Measurements from ENCODE around the gene RIC3.

Gene RIC3

GRCh38 chr11:8086571-8086970, 82.3 kb downstream of the RIC3 start:
- Histone ChIP-seq H3K27me3 (ENCODE audit: insufficient read depth, low read length) (no peaks in the 10 kb centered on the region), H3K9me3 (ENCODE audit: low read length) (no peaks in the 10 kb centered on the region), H3K4me3 (ENCODE audit: low read length) (no peak overlapping the region), H2AFZ (ENCODE audit: low read depth, low read length) (no peak overlapping the region), H3K4me1 (ENCODE audit: insufficient read depth, low read length) (peaks cover 41% of the 10 kb centered on the region), H3K36me3 (ENCODE audit: insufficient read depth, low read length) (peaks cover 6% of the 10 kb centered on the region)

DNA sequence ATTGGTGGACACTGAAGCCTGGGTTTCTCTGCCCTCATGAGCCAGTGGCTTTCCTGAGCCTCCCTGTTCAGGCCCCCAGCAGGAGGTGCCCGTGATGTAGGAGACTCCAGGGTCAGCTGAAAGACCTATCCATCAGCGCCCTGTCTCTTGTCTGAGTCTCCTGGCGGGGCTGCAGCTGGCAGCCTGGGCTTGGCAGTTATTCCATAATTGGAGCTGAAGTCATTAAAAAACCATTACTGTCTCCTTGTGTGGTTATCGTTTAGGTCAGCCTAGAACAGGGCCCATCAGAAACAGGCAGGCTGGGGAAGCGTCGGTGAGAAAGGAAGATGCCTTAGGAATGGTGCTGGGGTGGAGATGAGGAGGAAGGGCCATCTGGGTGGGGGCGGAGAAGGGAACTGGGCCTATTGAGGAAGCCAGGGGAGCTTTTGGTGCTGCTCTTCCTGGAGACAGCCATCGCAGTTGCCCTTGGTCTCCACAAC, 82.8 kb downstream of the RIC3 start:
- H3K27me3 ChIP-seq (ENCODE audit: insufficient read depth, low read length): no peaks in the 10 kb centered on the region
- H3K4me1 ChIP-seq (ENCODE audit: insufficient read depth, low read length): peaks cover 42% of the 10 kb centered on the region
- no peak overlapping the region for H3K4me3 ChIP-seq (ENCODE audit: low read length)
- no peaks in the 10 kb centered on the region for H3K9me3 ChIP-seq (ENCODE audit: low read length)
- H3K36me3 ChIP-seq (ENCODE audit: insufficient read depth, low read length): peaks cover 2% of the 10 kb centered on the region
- H2AFZ ChIP-seq (ENCODE audit: low read depth, low read length): no peak overlapping the region

DNA sequence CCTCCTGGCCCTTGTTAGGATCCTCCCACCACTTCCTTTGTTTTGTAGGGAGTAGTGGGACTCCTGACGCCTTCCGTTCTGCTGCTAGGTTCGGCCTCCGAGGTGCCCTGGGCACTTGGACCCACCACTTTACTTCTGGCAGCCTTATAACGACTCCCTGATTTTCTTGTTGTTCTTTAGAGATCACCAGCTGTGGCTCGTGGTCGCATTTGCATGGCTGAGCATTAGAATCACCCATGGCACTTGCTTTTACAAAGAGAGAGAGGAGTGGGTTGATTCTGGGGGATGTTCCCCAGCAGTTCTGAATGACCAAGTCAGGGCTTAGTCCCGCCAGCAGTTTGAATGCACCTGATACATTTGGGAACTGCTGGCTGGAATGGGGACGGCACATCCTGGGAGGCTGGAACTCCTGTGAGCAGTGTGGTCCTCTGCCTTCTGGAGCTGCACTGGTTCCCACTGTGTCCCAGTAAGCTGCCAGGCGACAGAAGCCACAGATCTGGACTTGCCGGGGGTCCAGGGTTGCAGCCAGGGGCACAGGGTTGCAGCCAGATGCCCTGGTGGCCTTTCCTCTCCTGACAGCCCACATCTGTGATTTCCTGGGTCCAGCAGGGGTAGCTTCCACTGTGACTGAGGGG, 83.7 kb downstream of the RIC3 start:
- H3K4me1 ChIP-seq (ENCODE audit: insufficient read depth, low read length): peaks cover 46% of the 10 kb centered on the region
- H3K36me3 ChIP-seq (ENCODE audit: insufficient read depth, low read length): no peaks in the 10 kb centered on the region
- H3K9me3 ChIP-seq (ENCODE audit: low read length): no peaks in the 10 kb centered on the region
- no peaks in the 10 kb centered on the region for H3K27me3 ChIP-seq (ENCODE audit: insufficient read depth, low read length)
- H2AFZ ChIP-seq (ENCODE audit: low read depth, low read length): no peak overlapping the region
- no peak overlapping the region for H3K4me3 ChIP-seq (ENCODE audit: low read length)

DNA sequence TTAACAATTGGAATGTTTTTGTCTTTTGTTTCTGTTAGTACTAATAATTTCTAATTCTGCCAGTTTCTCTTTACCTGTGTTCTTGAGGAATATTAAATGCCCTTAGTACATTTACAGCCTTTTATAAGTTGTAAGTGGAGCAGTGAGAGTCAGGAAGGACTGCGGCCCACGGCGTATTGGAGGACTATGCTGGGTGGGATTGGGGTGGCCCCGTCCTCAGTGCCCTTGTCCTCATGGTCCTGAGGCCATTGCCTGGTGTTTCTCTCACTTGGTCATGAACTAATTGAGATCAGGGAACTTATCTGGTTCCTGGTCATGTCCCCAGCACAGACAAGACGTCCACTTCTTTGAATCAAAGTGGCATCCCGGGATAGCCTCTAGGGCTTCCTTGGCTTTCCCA, 84.5 kb downstream of the RIC3 start:
- H3K27me3 ChIP-seq (ENCODE audit: insufficient read depth, low read length): no peaks in the 10 kb centered on the region
- no peak overlapping the region for H3K4me3 ChIP-seq (ENCODE audit: low read length)
- H3K9me3 ChIP-seq (ENCODE audit: low read length): no peaks in the 10 kb centered on the region
- no peak overlapping the region for H2AFZ ChIP-seq (ENCODE audit: low read depth, low read length)
- H3K36me3 ChIP-seq (ENCODE audit: insufficient read depth, low read length): no peaks in the 10 kb centered on the region
- peaks cover 46% of the 10 kb centered on the region for H3K4me1 ChIP-seq (ENCODE audit: insufficient read depth, low read length)

GRCh38 chr11:8083871-8084281, 84.9 kb downstream of the RIC3 start:
- Histone ChIP-seq H2AFZ (ENCODE audit: low read depth, low read length) (no peak overlapping the region), H3K36me3 (ENCODE audit: insufficient read depth, low read length) (no peaks in the 10 kb centered on the region), H3K4me3 (ENCODE audit: low read length) (peak overlapping the region; percentile 11), H3K27me3 (ENCODE audit: insufficient read depth, low read length) (no peaks in the 10 kb centered on the region), H3K4me1 (ENCODE audit: insufficient read depth, low read length) (peaks cover 46% of the 10 kb centered on the region), H3K9me3 (ENCODE audit: low read length) (no peaks in the 10 kb centered on the region)

DNA sequence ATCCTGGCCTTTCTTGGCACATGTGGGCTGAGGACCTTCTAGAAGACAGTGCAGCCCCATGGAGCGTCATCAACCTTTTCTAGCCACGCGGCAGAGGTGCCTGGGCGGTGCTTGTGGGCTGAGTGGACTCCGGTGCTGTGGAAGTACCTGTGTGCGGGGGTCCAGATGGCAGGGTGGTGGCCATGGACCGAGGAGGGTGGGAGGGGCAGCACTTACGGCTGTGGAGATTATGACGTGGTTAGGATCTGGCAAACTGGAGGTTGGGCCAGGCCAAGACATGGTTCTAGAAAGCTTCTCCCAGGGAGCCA, 85.8 kb downstream of the RIC3 start:
- no peaks in the 10 kb centered on the region for H3K9me3 ChIP-seq (ENCODE audit: low read length)
- peaks cover 46% of the 10 kb centered on the region for H3K4me1 ChIP-seq (ENCODE audit: insufficient read depth, low read length)
- no peaks in the 10 kb centered on the region for H3K27me3 ChIP-seq (ENCODE audit: insufficient read depth, low read length)
- no peak overlapping the region for H3K4me3 ChIP-seq (ENCODE audit: low read length)
- H2AFZ ChIP-seq (ENCODE audit: low read depth, low read length): no peak overlapping the region
- H3K36me3 ChIP-seq (ENCODE audit: insufficient read depth, low read length): no peaks in the 10 kb centered on the region

DNA sequence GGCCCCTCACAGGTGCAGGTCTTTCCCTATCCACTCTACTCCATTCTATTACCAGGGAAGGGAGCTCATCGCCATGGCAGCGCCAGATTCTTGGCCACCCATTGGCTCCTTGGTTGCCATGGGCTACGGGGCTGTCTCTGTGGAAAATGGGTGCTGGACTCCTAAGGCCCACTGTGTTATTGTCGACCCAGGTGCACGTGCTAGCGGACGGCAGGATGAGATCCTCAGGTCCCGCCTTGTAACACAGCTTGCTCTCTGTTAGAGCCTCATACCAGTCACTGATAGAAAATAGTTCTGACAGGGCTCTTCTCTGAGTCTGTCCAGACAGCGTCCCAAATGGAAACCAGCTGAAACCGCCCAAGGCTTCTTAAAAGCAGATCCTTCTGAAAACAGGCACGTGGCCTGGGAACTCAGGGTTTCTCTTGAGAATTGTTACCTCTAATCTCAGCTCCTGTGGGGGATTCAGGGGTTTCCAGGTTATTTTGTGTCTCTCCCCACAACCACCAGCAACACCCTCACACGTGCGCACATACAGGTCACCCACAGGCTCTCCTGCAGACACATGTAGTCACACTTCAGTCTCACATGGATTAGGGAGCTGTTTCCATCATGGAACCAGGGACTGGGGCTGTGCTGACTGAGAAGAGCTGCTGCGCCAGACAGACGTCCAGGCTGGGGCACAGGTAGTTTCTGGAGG, 86.3 kb downstream of the RIC3 start:
- Histone ChIP-seq H3K9me3 (ENCODE audit: low read length) (no peaks in the 10 kb centered on the region), H2AFZ (ENCODE audit: low read depth, low read length) (no peak overlapping the region), H3K4me3 (ENCODE audit: low read length) (peak overlapping the region; percentile 47), H3K4me1 (ENCODE audit: insufficient read depth, low read length) (peaks cover 46% of the 10 kb centered on the region), H3K36me3 (ENCODE audit: insufficient read depth, low read length) (no peaks in the 10 kb centered on the region), H3K27me3 (ENCODE audit: insufficient read depth, low read length) (no peaks in the 10 kb centered on the region)

- Histone ChIP-seq H3K4me1 (ENCODE audit: insufficient read depth, low read length) (peaks cover 46% of the 10 kb centered on the region), H3K4me3 (ENCODE audit: low read length) (peak overlapping the region; percentile 47)
These were observed 87.1 kb downstream of the RIC3 start for GRCh38 chr11:8081591-8082250.

GRCh38 chr11:8080674-8081590, 87.9 kb downstream of the RIC3 start, which contains the start of gene TUB:
Gene TUB, plus strand, starts transcription at chr11:8081211. Its CDS starts 300 bp downstream, at chr11:8081511.
- Histone ChIP-seq H3K36me3 (ENCODE audit: insufficient read depth, low read length) (no peaks in the 10 kb centered on the region), H2AFZ (ENCODE audit: low read depth, low read length) (peak within 1 kb of the TSS; percentile 59), H3K4me1 (ENCODE audit: insufficient read depth, low read length) (peaks cover 45% of the 10 kb centered on the region), H3K27me3 (ENCODE audit: insufficient read depth, low read length) (peaks cover 4% of the 10 kb centered on the region), H3K4me3 (ENCODE audit: low read length) (peak within 1 kb of the TSS; percentile 47), H3K9me3 (ENCODE audit: low read length) (no peaks in the 10 kb centered on the region)

More at GRCh38 chr11:8081591-8082250, 87.1 kb downstream of the RIC3 start:
- H3K9me3 ChIP-seq (ENCODE audit: low read length): no peaks in the 10 kb centered on the region
- no peaks in the 10 kb centered on the region for H3K36me3 ChIP-seq (ENCODE audit: insufficient read depth, low read length)
- peak overlapping the region; percentile 59 for H2AFZ ChIP-seq (ENCODE audit: low read depth, low read length)
- H3K27me3 ChIP-seq (ENCODE audit: insufficient read depth, low read length): peaks cover 4% of the 10 kb centered on the region

DNA sequence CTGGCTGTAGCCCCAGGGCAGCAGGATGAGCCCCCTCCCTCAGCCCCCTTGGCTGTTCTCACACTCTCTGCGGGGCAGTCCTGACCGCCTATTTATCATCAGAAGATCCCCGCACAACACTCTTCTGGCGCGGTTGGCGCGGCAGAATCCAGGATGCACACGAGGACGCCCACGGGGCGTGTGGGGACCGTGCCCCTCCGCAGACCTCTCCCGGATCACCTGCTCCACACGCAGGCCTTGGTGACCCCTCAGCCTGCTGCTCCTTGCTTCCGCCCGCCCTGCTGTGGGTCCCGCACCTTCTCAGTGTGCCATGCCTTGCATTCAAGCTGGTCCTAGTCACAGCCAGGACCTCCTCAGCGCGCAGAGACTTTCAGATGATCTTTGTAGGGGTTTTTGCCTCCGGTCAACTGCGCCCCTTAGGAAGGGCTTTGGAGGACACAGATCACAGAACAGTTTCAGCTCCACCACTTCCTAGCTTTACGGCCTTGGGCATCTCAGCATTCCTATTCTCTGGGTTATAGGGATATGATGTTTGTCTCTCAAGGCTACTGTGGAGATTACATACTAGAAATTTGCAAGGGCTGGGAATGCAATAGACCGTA, 88.7 kb downstream of the RIC3 start:
- Histone ChIP-seq H3K36me3 (ENCODE audit: insufficient read depth, low read length) (no peaks in the 10 kb centered on the region), H3K4me1 (ENCODE audit: insufficient read depth, low read length) (peaks cover 37% of the 10 kb centered on the region), H2AFZ (ENCODE audit: low read depth, low read length) (peak overlapping the region; percentile 5), H3K4me3 (ENCODE audit: low read length) (peak overlapping the region; percentile 47), H3K27me3 (ENCODE audit: insufficient read depth, low read length) (peaks cover 4% of the 10 kb centered on the region), H3K9me3 (ENCODE audit: low read length) (no peaks in the 10 kb centered on the region)

GRCh38 chr11:8079111-8079675, 89.6 kb downstream of the RIC3 start:
- H3K9me3 ChIP-seq (ENCODE audit: low read length): no peaks in the 10 kb centered on the region
- H3K4me1 ChIP-seq (ENCODE audit: insufficient read depth, low read length): peaks cover 31% of the 10 kb centered on the region
- no peak overlapping the region for H3K4me3 ChIP-seq (ENCODE audit: low read length)
- no peaks in the 10 kb centered on the region for H3K36me3 ChIP-seq (ENCODE audit: insufficient read depth, low read length)
- peaks cover 4% of the 10 kb centered on the region for H3K27me3 ChIP-seq (ENCODE audit: insufficient read depth, low read length)
- H2AFZ ChIP-seq (ENCODE audit: low read depth, low read length): no peak overlapping the region

DNA sequence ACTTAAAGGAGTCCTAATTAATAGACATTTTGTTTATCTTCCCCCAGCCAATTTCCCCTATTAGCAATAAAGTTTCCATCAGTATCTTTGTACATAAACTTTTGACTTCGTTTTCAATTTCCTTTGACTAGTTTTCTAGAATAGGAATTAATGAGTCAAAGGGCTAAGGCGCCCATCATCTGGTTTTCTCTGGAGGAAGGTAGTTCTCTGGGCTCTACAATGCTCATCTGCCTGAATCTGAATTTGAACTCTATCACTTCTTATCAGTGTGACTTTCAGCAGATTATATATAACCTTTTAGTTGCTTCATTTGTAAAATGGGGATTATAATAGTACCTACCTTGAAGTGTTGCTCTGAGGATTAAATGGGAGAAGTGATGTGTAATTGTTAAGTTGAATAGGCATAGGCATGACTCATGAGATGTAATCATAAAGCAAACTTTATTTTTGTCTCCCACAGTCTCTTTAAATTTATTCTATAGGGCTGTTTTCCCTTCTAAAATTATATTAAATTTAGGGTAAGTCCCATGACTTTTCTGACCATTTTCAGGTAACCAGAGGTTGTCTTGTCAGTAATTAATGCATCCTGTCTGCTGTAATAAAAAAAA, 93.6 kb downstream of the RIC3 start:
- Histone ChIP-seq H3K4me1 (ENCODE audit: insufficient read depth, low read length) (peaks cover 6% of the 10 kb centered on the region), H3K4me3 (ENCODE audit: low read length) (no peak overlapping the region), H3K36me3 (ENCODE audit: insufficient read depth, low read length) (no peaks in the 10 kb centered on the region), H3K27me3 (ENCODE audit: insufficient read depth, low read length) (peaks cover 17% of the 10 kb centered on the region), H3K9me3 (ENCODE audit: low read length) (no peaks in the 10 kb centered on the region), H2AFZ (ENCODE audit: low read depth, low read length) (no peak overlapping the region)
